ENCODE results near the gene PCDH19.

The PCDH19 gene

GRCh38 chrX:100296183-100296753 lies 113.8 kb downstream of the PCDH19 start:
- DNase-seq (ENCODE audit: low read depth, low spot score): peak; percentile 71

- no peak for DNase-seq (ENCODE audit: low read depth, low spot score)
These were observed 115.1 kb downstream of the PCDH19 start for GRCh38 chrX:100294965-100295364.

- DNase-seq (ENCODE audit: low read depth, low spot score): no peak
These were observed 121.0 kb downstream of the PCDH19 start for GRCh38 chrX:100289066-100289558.

GRCh38 chrX:100277231-100277630 lies 132.8 kb downstream of the PCDH19 start:
- no peak for DNase-seq (ENCODE audit: low read depth, low spot score)

GRCh38 chrX:100274916-100275315 lies 135.2 kb downstream of the PCDH19 start:
- no peak for DNase-seq (ENCODE audit: low read depth, low spot score)

GRCh38 chrX:100265179-100265578 lies 144.9 kb downstream of the PCDH19 start:
- no peak for DNase-seq (ENCODE audit: low read depth, low spot score)

- no peak for DNase-seq (ENCODE audit: low read depth, low spot score)
These were observed 145.9 kb downstream of the PCDH19 start for GRCh38 chrX:100264200-100264599.

- no peak for DNase-seq (ENCODE audit: low read depth, low spot score)
These were observed 146.4 kb downstream of the PCDH19 start for GRCh38 chrX:100263650-100264049.

GRCh38 chrX:100248885-100249493 lies 161.1 kb downstream of the PCDH19 start:
- DNase-seq (ENCODE audit: low read depth, low spot score): no peak

GRCh38 chrX:100247826-100248225 lies 162.2 kb downstream of the PCDH19 start:
- DNase-seq (ENCODE audit: low read depth, low spot score): no peak

GRCh38 chrX:100244681-100245080 lies 165.4 kb downstream of the PCDH19 start:
- no peak for DNase-seq (ENCODE audit: low read depth, low spot score)
